Astrocyte (in vitro differentiated cells and primary cell): ENCODE results near the gene COLEC11. TPM values are rescaled to one million over a fixed set of nuclear protein-coding genes. Genes with fewer than 3 reads are reported as not detected.

Experiments
- DNase-seq: peaks from one replicate; pipeline ENCODE4 v3.0.0-alpha.2; 2010; ENCODE audit warnings: low read depth
- FAIRE-seq: peaks from 2 replicates; lab custom pipeline; 2011; peaks lifted over from hg19 to GRCh38; lab: Jason Lieb, UNC
- H2AFZ ChIP-seq: 2 replicates; pipeline ENCODE4 v1.6.0; 2012; ENCODE audit warnings: low read depth, low read length, inconsistent platforms
- H3K27ac ChIP-seq: 2 replicates; pipeline ENCODE4 v1.5.1; 2011; ENCODE audit warnings: low read depth, low read length, inconsistent platforms
- H3K27me3 ChIP-seq: 2 replicates; pipeline ENCODE4 v1.6.0; 2011; ENCODE audit warnings: low read length, inconsistent platforms; ENCODE audit not compliant: insufficient read depth
- H3K36me3 ChIP-seq: 2 replicates; pipeline ENCODE4 v1.5.1; 2011; ENCODE audit warnings: low read length, inconsistent platforms; ENCODE audit not compliant: insufficient read depth
- H3K4me1 ChIP-seq: 2 replicates; pipeline ENCODE4 v1.5.1; 2011; ENCODE audit warnings: low read length, inconsistent platforms; ENCODE audit not compliant: insufficient read depth
- H3K4me2 ChIP-seq: 2 replicates; pipeline ENCODE4 v1.6.0; 2012; ENCODE audit warnings: low read length, inconsistent platforms
- H3K4me3 ChIP-seq: 2 replicates; pipeline ENCODE4 v1.5.1; 2011; ENCODE audit warnings: low read depth, mild to moderate bottlenecking, low read length, inconsistent platforms; ENCODE audit not compliant: insufficient read depth
- H3K79me2 ChIP-seq: 2 replicates; pipeline ENCODE4 v1.6.0; 2012; ENCODE audit warnings: mild to moderate bottlenecking, low read length, inconsistent platforms; ENCODE audit not compliant: insufficient read depth
- H3K9ac ChIP-seq: 2 replicates; pipeline ENCODE4 v1.6.0; 2012; ENCODE audit warnings: mild to moderate bottlenecking, low read length, inconsistent platforms
- H3K9me3 ChIP-seq: 2 replicates; pipeline ENCODE4 v1.5.1; 2012; ENCODE audit warnings: low read depth, mild to moderate bottlenecking, low read length, inconsistent platforms; ENCODE audit not compliant: insufficient read depth
- H4K20me1 ChIP-seq: 2 replicates; pipeline ENCODE4 v1.6.0; 2012; ENCODE audit warnings: low read length, inconsistent platforms; ENCODE audit not compliant: insufficient read depth
- H3K27ac Mint-ChIP-seq: one replicate; pipeline ENCODE4 v1.8.0; 2021; ENCODE audit warnings: mild to moderate bottlenecking, mixed read lengths; ENCODE audit not compliant: unreplicated experiment
- H3K27me3 Mint-ChIP-seq: one replicate; pipeline ENCODE4 v1.8.0; 2021; ENCODE audit warnings: low read depth, mixed read lengths; ENCODE audit not compliant: unreplicated experiment
- H3K36me3 Mint-ChIP-seq: one replicate; pipeline ENCODE4 v1.8.0; 2021; ENCODE audit warnings: low read depth, mixed read lengths; ENCODE audit not compliant: unreplicated experiment
- H3K4me1 Mint-ChIP-seq: one replicate; pipeline ENCODE4 v1.8.0; 2021; ENCODE audit warnings: low read depth, mixed read lengths; ENCODE audit not compliant: unreplicated experiment
- H3K4me3 Mint-ChIP-seq: one replicate; pipeline ENCODE4 v1.8.0; 2021; ENCODE audit warnings: mild to moderate bottlenecking, moderate library complexity, mixed read lengths; ENCODE audit not compliant: unreplicated experiment
- H3K9me3 Mint-ChIP-seq: one replicate; pipeline ENCODE4 v1.8.0; 2021; ENCODE audit warnings: mild to moderate bottlenecking, mixed read lengths; ENCODE audit not compliant: unreplicated experiment
- CTCF ChIP-seq: IDR thresholded peaks from 2 replicates; pipeline ENCODE4 v1.5.1; 2011; ENCODE audit warnings: low read depth, mild to moderate bottlenecking, inconsistent platforms, low read length, moderate library complexity; ENCODE audit not compliant: insufficient read depth
- EZH2 ChIP-seq: IDR thresholded peaks from 2 replicates; pipeline ENCODE4 v1.6.1; 2012; ENCODE audit warnings: mild to moderate bottlenecking, low read length, inconsistent platforms; ENCODE audit not compliant: insufficient read depth
- total RNA-seq: library from RNA; stranded (reverse); gene quantifications from 2 replicates; pipeline ENCODE4 v1.2.1, GENCODE V29; 2021

COLEC11 gene
- total RNA-seq, 1 donor from 2014 or later, result not detected

- H3K27ac Mint-ChIP-seq, result peak overlapping the region; percentile 72
- H3K4me3 Mint-ChIP-seq, result no peak overlapping the region
- H3K4me1 Mint-ChIP-seq, result peaks cover 18% of the 10 kb centered on the region
- no peak overlapping the region for H3K9ac ChIP-seq
- no peaks in the 10 kb centered on the region for H3K36me3 ChIP-seq
- H3K9me3 ChIP-seq, result no peaks in the 10 kb centered on the region
- DNase-seq (no peak), FAIRE-seq (no peak)
- no peaks in the 10 kb centered on the region for H3K79me2 ChIP-seq
- H3K4me2 ChIP-seq, result no peak overlapping the region
- H3K27me3 ChIP-seq, result peaks cover 5% of the 10 kb centered on the region
- no peaks in the 10 kb centered on the region for H3K36me3 Mint-ChIP-seq
- no peak overlapping the region for H3K4me3 ChIP-seq
- H3K9me3 Mint-ChIP-seq, result peaks cover 3% of the 10 kb centered on the region
- H3K4me1 ChIP-seq, result peaks cover 10% of the 10 kb centered on the region
- H3K27ac ChIP-seq, result no peak overlapping the region
- H4K20me1 ChIP-seq, result no peaks in the 10 kb centered on the region
- peaks cover 4% of the 10 kb centered on the region for H3K27me3 Mint-ChIP-seq
- no peak overlapping the region for H2AFZ ChIP-seq
- no peak for TF ChIP-seq CTCF
- no peak for TF ChIP-seq EZH2
These were observed 61.2 kb downstream of the COLEC11 start for GRCh38 chr2:3655871-3656761.

DNA sequence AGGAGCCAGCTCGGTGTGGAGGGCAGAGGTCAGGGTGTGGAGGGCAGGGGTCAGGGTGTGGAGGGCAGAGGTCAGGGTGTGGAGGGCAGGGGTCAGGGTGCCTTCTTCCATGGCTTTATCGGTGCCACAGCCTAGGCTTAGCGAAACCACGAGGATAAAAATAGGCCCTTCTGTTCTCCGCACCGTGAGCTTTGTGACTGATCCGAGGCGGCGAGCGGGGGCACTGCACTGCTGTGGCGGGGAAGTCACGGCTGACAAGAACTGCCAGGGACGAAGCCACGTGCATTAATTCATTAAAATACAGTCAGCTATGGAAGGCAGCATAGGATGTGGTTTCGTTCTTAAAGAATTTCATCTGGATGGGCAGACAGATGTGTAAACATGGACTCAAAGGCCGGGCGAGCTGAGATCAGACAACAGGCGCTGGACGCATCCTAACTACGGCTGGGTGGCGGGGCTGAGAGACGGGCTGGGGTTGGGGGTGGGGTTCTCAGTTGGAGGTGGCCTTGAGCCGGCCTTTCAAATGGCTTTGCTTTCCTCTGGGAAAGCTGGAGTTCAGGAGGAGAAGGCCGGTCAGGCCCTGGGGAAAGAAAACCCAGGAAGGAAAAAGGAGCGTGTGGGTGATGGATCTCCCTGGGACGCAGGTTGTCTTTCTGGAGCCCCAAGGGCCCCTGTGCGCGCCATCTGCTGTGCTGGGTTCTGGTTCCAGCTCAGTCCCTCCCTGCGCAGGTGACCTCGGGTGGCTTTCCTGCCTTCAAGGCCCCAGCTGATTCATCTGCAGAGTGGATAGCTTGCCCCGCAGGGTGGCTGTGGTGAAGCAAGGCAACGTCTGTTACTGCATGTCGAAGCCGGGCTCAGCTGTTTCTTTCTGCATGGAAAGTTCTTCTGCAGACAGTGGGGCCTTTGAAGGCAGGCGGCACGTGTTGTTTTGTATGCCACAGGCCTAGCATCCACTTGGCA, 62.1 kb downstream of the COLEC11 start:
- Histone ChIP-seq H2AFZ (peak overlapping the region; percentile 50), H3K9me3 (no peaks in the 10 kb centered on the region), H3K79me2 (no peaks in the 10 kb centered on the region), H3K36me3 (no peaks in the 10 kb centered on the region), H3K4me2 (no peak overlapping the region), H3K4me3 (no peak overlapping the region), H3K27ac (no peak overlapping the region), H3K4me1 (peaks cover 2% of the 10 kb centered on the region), H3K27me3 (peaks cover 5% of the 10 kb centered on the region), H4K20me1 (no peaks in the 10 kb centered on the region), H3K9ac (no peak overlapping the region)
- Mint-ChIP-seq H3K27me3 (peaks cover 4% of the 10 kb centered on the region), H3K27ac (peak overlapping the region; percentile 72), H3K4me3 (no peak overlapping the region), H3K36me3 (no peaks in the 10 kb centered on the region), H3K9me3 (peaks cover 3% of the 10 kb centered on the region), H3K4me1 (peaks cover 18% of the 10 kb centered on the region)
- TF ChIP-seq EZH2 (no peak), CTCF (no peak)
- FAIRE-seq (no peak), DNase-seq (no peak)
